Activated CD8-positive, alpha-beta memory T cell treated with anti-CD3 and anti-CD28 coated beads for 24 hours (primary cell): Measurements from ENCODE around the gene GLE1.

ENCODE experiments used
- DNase-seq: peaks from one replicate; pipeline ENCODE4 v3.0.0-alpha.2; 2020

GLE1 gene

GRCh38 chr9:128504485-128505413 lies at the start of gene GLE1:
Gene GLE1, plus strand, starts transcription at chr9:128504719. Its CDS starts 87 bp downstream, at chr9:128504806.
- DNase-seq, result peak; percentile 99

- no peak for DNase-seq
Observed at GRCh38 chr9:128454991-128455390, 49.5 kb upstream of the GLE1 start.

- peak; percentile 99 for DNase-seq
Observed at GRCh38 chr9:128455849-128456612, 48.5 kb upstream of the GLE1 start, which contains the start of gene ODF2. Gene ODF2, plus strand, starts transcription at chr9:128456006. Its CDS starts 86 bp downstream, at chr9:128456092.

GRCh38 chr9:128456613-128457061 lies 47.9 kb upstream of the GLE1 start:
- DNase-seq, result peak; percentile 86

- no peak for DNase-seq
Observed at GRCh38 chr9:128457207-128457606, 47.3 kb upstream of the GLE1 start.

GRCh38 chr9:128459011-128459410 lies 45.5 kb upstream of the GLE1 start:
- no peak for DNase-seq

- DNase-seq, result no peak
Observed at GRCh38 chr9:128469070-128469469, 35.4 kb upstream of the GLE1 start.

- DNase-seq, result no peak
Observed at GRCh38 chr9:128470560-128470959, 34.0 kb upstream of the GLE1 start.

- no peak for DNase-seq
Observed at GRCh38 chr9:128473104-128473503, 31.4 kb upstream of the GLE1 start.

GRCh38 chr9:128475867-128476266 lies 28.7 kb upstream of the GLE1 start:
- DNase-seq, result no peak

GRCh38 chr9:128479262-128479661 lies 25.3 kb upstream of the GLE1 start:
- DNase-seq, result no peak

GRCh38 chr9:128481561-128481960 lies 23.0 kb upstream of the GLE1 start:
- DNase-seq, result no peak

GRCh38 chr9:128482186-128482585 lies 22.3 kb upstream of the GLE1 start:
- DNase-seq, result no peak

GRCh38 chr9:128484686-128485413 lies 19.7 kb upstream of the GLE1 start:
- DNase-seq, result no peak

- no peak for DNase-seq
Observed at GRCh38 chr9:128485414-128485855, 19.1 kb upstream of the GLE1 start.

- no peak for DNase-seq
Observed at GRCh38 chr9:128486201-128486600, 18.3 kb upstream of the GLE1 start.

- DNase-seq, result no peak
Observed at GRCh38 chr9:128493424-128493823, 11.1 kb upstream of the GLE1 start.

GRCh38 chr9:128494108-128494745 lies 10.3 kb upstream of the GLE1 start:
- DNase-seq, result no peak

- no peak for DNase-seq
Observed at GRCh38 chr9:128494746-128495129, 9.8 kb upstream of the GLE1 start.

GRCh38 chr9:128495296-128495695 lies 9.2 kb upstream of the GLE1 start:
- no peak for DNase-seq

- no peak for DNase-seq
Observed at GRCh38 chr9:128495804-128496417, 8.6 kb upstream of the GLE1 start.
